Mesenchymal stem cell (in vitro differentiated cells and primary cell): ENCODE data around the gene FUNDC1.

ENCODE experiments used
- DNase-seq: peaks from one replicate; pipeline ENCODE4 v3.0.0-alpha.2; 2013
- H2AFZ ChIP-seq: one replicate; pipeline ENCODE4 v1.6.1; 2013; ENCODE audit warnings: low read depth, mild to moderate bottlenecking, control low read depth, inconsistent platforms, low read length, moderate library complexity
- H2AK5ac ChIP-seq: 2 replicates; pipeline ENCODE4 v1.6.1; 2013; ENCODE audit warnings: low read length, moderate library complexity, mild to moderate bottlenecking, inconsistent platforms; ENCODE audit not compliant: severe bottlenecking
- H2BK120ac ChIP-seq: one replicate; pipeline ENCODE4 v1.6.1; 2013; ENCODE audit warnings: low read depth, mild to moderate bottlenecking, inconsistent platforms, low read length, moderate library complexity
- H2BK12ac ChIP-seq, 2 experiments: one replicate each; pipeline ENCODE4 v1.6.1; 2013; ENCODE audit warnings: inconsistent platforms in 2 of 2, low read length in 2 of 2, mild to moderate bottlenecking in 2 of 2, moderate library complexity in 2 of 2, control low read depth in 1 of 2
- H2BK15ac ChIP-seq: one replicate; pipeline ENCODE4 v1.6.1; 2013; ENCODE audit warnings: mild to moderate bottlenecking, low read depth, inconsistent platforms; ENCODE audit not compliant: poor library complexity, severe bottlenecking
- H2BK5ac ChIP-seq: 2 replicates; pipeline ENCODE4 v1.6.1; 2013; ENCODE audit warnings: low read depth, mild to moderate bottlenecking, low read length, control low read depth, inconsistent platforms; ENCODE audit not compliant: poor library complexity, severe bottlenecking
- H3K14ac ChIP-seq, 2 experiments: one replicate each; pipeline ENCODE4 v1.6.1; 2013; ENCODE audit warnings: inconsistent platforms in 2 of 2, low read length in 2 of 2, control low read depth in 1 of 2, mild to moderate bottlenecking in 1 of 2, moderate library complexity in 1 of 2
- H3K18ac ChIP-seq, 2 experiments: one replicate each; pipeline ENCODE4 v1.6.1; 2013; ENCODE audit warnings: inconsistent platforms in 2 of 2, low read length in 2 of 2, control low read depth in 1 of 2, low read depth in 1 of 2, mild to moderate bottlenecking in 1 of 2
- H3K23ac ChIP-seq, 2 experiments: one replicate each; pipeline ENCODE4 v1.6.1; 2013; ENCODE audit warnings: inconsistent platforms in 2 of 2, low read length in 2 of 2, mild to moderate bottlenecking in 2 of 2, moderate library complexity in 2 of 2, control low read depth in 1 of 2
- H3K27ac ChIP-seq: 2 replicates; pipeline ENCODE4 v1.5.1; 2013; ENCODE audit warnings: mild to moderate bottlenecking, moderate library complexity, low read length, control low read depth, inconsistent platforms; ENCODE audit not compliant: poor library complexity, severe bottlenecking
- H3K27me3 ChIP-seq, 2 experiments: 2 replicates each; pipeline versions ENCODE4 v1.6.1 to v1.7.0; 2013; ENCODE audit warnings: low read length in 2 of 2, mild to moderate bottlenecking in 2 of 2, moderate library complexity in 2 of 2, control low read depth in 1 of 2, inconsistent platforms in 1 of 2; ENCODE audit not compliant: control insufficient read depth in 1 of 2, insufficient read depth in 1 of 2
- H3K36me3 ChIP-seq, 2 experiments: 2 replicates each; pipeline versions ENCODE4 v1.6.1 to v1.7.0; 2013; ENCODE audit warnings: low read length in 2 of 2, control low read depth in 1 of 2, inconsistent platforms in 1 of 2, low read depth in 1 of 2, mild to moderate bottlenecking in 1 of 2; ENCODE audit not compliant: insufficient read depth in 2 of 2, control insufficient read depth in 1 of 2
- H3K4ac ChIP-seq, 2 experiments: one replicate each; pipeline ENCODE4 v1.6.1; 2013; ENCODE audit warnings: inconsistent platforms in 2 of 2, low read length in 2 of 2, mild to moderate bottlenecking in 2 of 2, moderate library complexity in 2 of 2, control low read depth in 1 of 2, low read depth in 1 of 2
- H3K4me1 ChIP-seq: 2 replicates; pipeline ENCODE4 v1.6.1; 2013; ENCODE audit warnings: low read depth, low read length, control low read depth; ENCODE audit not compliant: control insufficient read depth, insufficient read depth
- H3K4me2 ChIP-seq: 2 replicates; pipeline ENCODE4 v1.6.1; 2013; ENCODE audit warnings: low read length, mild to moderate bottlenecking, inconsistent platforms; ENCODE audit not compliant: poor library complexity, severe bottlenecking
- H3K4me3 ChIP-seq, 2 experiments: 2 replicates each; pipeline versions ENCODE4 v1.5.1 to v1.7.0; 2013; ENCODE audit warnings: low read length in 2 of 2, mild to moderate bottlenecking in 2 of 2, control low read depth in 1 of 2, low read depth in 1 of 2; ENCODE audit not compliant: insufficient read depth in 1 of 2
- H3K79me1 ChIP-seq: replicated peaks from 2 replicates; pipeline ENCODE4 v1.6.1; 2013; ENCODE audit warnings: mild to moderate bottlenecking, control low read depth, low read length, inconsistent platforms; ENCODE audit not compliant: poor library complexity, severe bottlenecking
- H3K9ac ChIP-seq: 2 replicates; pipeline ENCODE4 v1.7.0; 2013; ENCODE audit warnings: mild to moderate bottlenecking, low read length, moderate library complexity
- H3K9me3 ChIP-seq: 2 replicates; pipeline ENCODE4 v1.7.0; 2013; ENCODE audit warnings: mild to moderate bottlenecking, low read length; ENCODE audit not compliant: control insufficient read depth
- H4K8ac ChIP-seq: one replicate; pipeline ENCODE4 v1.6.1; 2013; ENCODE audit warnings: inconsistent platforms, mild to moderate bottlenecking, low read length, moderate library complexity
- H4K91ac ChIP-seq: one replicate; pipeline ENCODE4 v1.6.1; 2013; ENCODE audit warnings: mild to moderate bottlenecking, low read length, inconsistent platforms
- WGBS: methylation state at CpG from one replicate; pipeline ENCODE4 v1.1.7; 2013; ENCODE audit warnings: mixed read lengths; 5-methylcytosine and 5-hydroxymethylcytosine counted together

FUNDC1 gene

GRCh38 chrX:44529310-44529709 is 13.3 kb downstream of the FUNDC1 start:
- Histone ChIP-seq H2BK120ac (no peak overlapping the region), H3K4me3 (no peak overlapping the region), H2AK5ac (no peak overlapping the region), H2BK12ac (no peak overlapping the region), H3K27me3 (no peaks in the 10 kb centered on the region), H3K9me3 (no peaks in the 10 kb centered on the region), H3K4me1 (no peaks in the 10 kb centered on the region), H3K27ac (no peak overlapping the region), H4K8ac (no peak overlapping the region), H3K14ac (no peak overlapping the region), H2BK5ac (no peak overlapping the region), H2BK15ac (no peak overlapping the region), H3K4me2 (no peak overlapping the region), H4K91ac (no peak overlapping the region), H2AFZ (no peak overlapping the region), H3K79me1 (no peaks in the 10 kb centered on the region), H3K4ac (no peak overlapping the region), H3K23ac (no peak overlapping the region), H3K9ac (no peak overlapping the region), H3K18ac (no peak overlapping the region), H3K36me3 (peaks cover 0 to 6% of the 10 kb centered on the region in 2 experiments)
- DNase-seq: no peak
- 100% methylated on average over 2 of the region's 3 CpGs for WGBS

DNA sequence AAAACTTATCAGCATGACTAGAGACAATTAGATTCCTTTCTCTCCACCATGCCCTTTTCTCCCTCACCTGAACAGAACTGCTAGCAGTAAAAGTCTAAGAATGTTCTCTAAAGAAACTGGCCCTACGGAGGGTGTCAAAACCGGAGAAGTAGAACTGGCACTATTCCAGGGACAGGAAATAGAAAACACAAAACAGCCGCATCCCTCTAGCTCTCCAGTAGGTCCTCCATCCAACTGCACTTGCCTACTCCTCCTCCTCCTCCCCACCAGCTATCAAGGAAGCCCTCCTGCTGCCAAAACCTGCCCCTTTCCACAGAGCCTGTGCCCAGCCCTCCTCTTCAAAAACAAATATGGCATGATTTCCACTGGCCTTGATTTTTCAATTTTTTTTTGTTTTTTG is 28.4 kb downstream of the FUNDC1 start:
- Histone ChIP-seq H3K14ac (no peak overlapping the region), H2BK5ac (no peak overlapping the region), H3K79me1 (peaks cover 1% of the 10 kb centered on the region), H2BK12ac (no peak overlapping the region), H2AFZ (no peak overlapping the region), H3K23ac (no peak overlapping the region), H2BK15ac (no peak overlapping the region), H3K9ac (no peak overlapping the region), H3K4me3 (no peak overlapping the region), H2BK120ac (no peak overlapping the region), H3K27ac (no peak overlapping the region), H2AK5ac (no peak overlapping the region), H3K27me3 (peaks cover 0 to 5% of the 10 kb centered on the region in 2 experiments), H3K4ac (no peak overlapping the region), H3K4me2 (no peak overlapping the region), H3K18ac (no peak overlapping the region), H4K8ac (no peak overlapping the region), H3K9me3 (no peaks in the 10 kb centered on the region), H3K4me1 (no peaks in the 10 kb centered on the region), H3K36me3 (no peaks in the 10 kb centered on the region), H4K91ac (no peak overlapping the region)
- WGBS: 92% methylated on average over 3 of the region's 3 CpGs
- no peak for DNase-seq

- H3K4me3 ChIP-seq: no peak overlapping the region
- H3K4ac ChIP-seq: no peak overlapping the region
- H2BK5ac ChIP-seq: no peak overlapping the region
- no peak overlapping the region for H4K8ac ChIP-seq
- H3K9ac ChIP-seq: no peak overlapping the region
- no peak overlapping the region for H2BK12ac ChIP-seq
- no peak for DNase-seq
- H2BK15ac ChIP-seq: no peak overlapping the region
- H3K4me1 ChIP-seq: no peaks in the 10 kb centered on the region
- H3K18ac ChIP-seq: no peak overlapping the region
- H2BK120ac ChIP-seq: no peak overlapping the region
- no peaks in the 10 kb centered on the region for H3K9me3 ChIP-seq
- no peak overlapping the region for H3K4me2 ChIP-seq
- H3K27ac ChIP-seq: no peak overlapping the region
- H3K36me3 ChIP-seq: no peaks in the 10 kb centered on the region
- no peak overlapping the region for H2AFZ ChIP-seq
- no peak overlapping the region for H4K91ac ChIP-seq
- no peaks in the 10 kb centered on the region for H3K79me1 ChIP-seq
- H2AK5ac ChIP-seq: no peak overlapping the region
- no peak overlapping the region for H3K23ac ChIP-seq
- H3K14ac ChIP-seq: no peak overlapping the region
- peaks cover 0 to 5% of the 10 kb centered on the region in 2 experiments for H3K27me3 ChIP-seq
- no CpG with 5 or more reads among the region's 2 CpGs for WGBS
Measured at GRCh38 chrX:44507292-44507691, 35.4 kb downstream of the FUNDC1 start.

- no peaks in the 10 kb centered on the region for H3K9me3 ChIP-seq
- no peak overlapping the region for H2BK120ac ChIP-seq
- no peak overlapping the region for H4K8ac ChIP-seq
- H3K4ac ChIP-seq: no peak overlapping the region
- no peaks in the 10 kb centered on the region for H3K4me1 ChIP-seq
- no peak overlapping the region for H2BK12ac ChIP-seq
- no peak overlapping the region for H3K4me2 ChIP-seq
- H3K36me3 ChIP-seq: no peaks in the 10 kb centered on the region
- no peak overlapping the region for H3K4me3 ChIP-seq
- H3K18ac ChIP-seq: no peak overlapping the region
- no peak overlapping the region for H3K27ac ChIP-seq
- H2BK15ac ChIP-seq: no peak overlapping the region
- no peak for DNase-seq
- H2AK5ac ChIP-seq: no peak overlapping the region
- WGBS: no CpG with 5 or more reads among the region's 2 CpGs
- H3K9ac ChIP-seq: no peak overlapping the region
- H3K14ac ChIP-seq: no peak overlapping the region
- H4K91ac ChIP-seq: no peak overlapping the region
- H3K27me3 ChIP-seq: peaks cover 0 to 5% of the 10 kb centered on the region in 2 experiments
- H2BK5ac ChIP-seq: no peak overlapping the region
- H2AFZ ChIP-seq: no peak overlapping the region
- H3K79me1 ChIP-seq: no peaks in the 10 kb centered on the region
- no peak overlapping the region for H3K23ac ChIP-seq
Measured at GRCh38 chrX:44506678-44507077, 36.0 kb downstream of the FUNDC1 start.
